GM18508 (cell line): ENCODE data around the gene TSC1.

Source experiments
- ATAC-seq: cut with Tn5 transposase; IDR thresholded peaks from one replicate; pipeline ENCODE4 v1.9.1; 2021; ENCODE audit warnings: moderate number of reproducible peaks; ENCODE audit not compliant: insufficient read depth, unreplicated experiment

Gene TSC1

GRCh38 chr9:132894862-132895835, 49.3 kb downstream of the TSC1 start:
- no peak for ATAC-seq

GRCh38 chr9:132894346-132894745, 50.1 kb downstream of the TSC1 start:
- ATAC-seq = no peak

- ATAC-seq = no peak
These were observed 52.0 kb downstream of the TSC1 start for GRCh38 chr9:132892400-132892799.

- no peak for ATAC-seq
These were observed 56.3 kb downstream of the TSC1 start for GRCh38 chr9:132888151-132888550.

- ATAC-seq = no peak
These were observed 57.0 kb downstream of the TSC1 start for GRCh38 chr9:132887181-132888120.

GRCh38 chr9:132886334-132886725, 58.1 kb downstream of the TSC1 start:
- no peak for ATAC-seq

- ATAC-seq = no peak
These were observed 58.6 kb downstream of the TSC1 start for GRCh38 chr9:132885720-132886333.

- ATAC-seq = no peak
These were observed 60.8 kb downstream of the TSC1 start for GRCh38 chr9:132883349-132884294.

- ATAC-seq = no peak
These were observed 61.8 kb downstream of the TSC1 start for GRCh38 chr9:132882616-132883015.

GRCh38 chr9:132881826-132882225, 62.6 kb downstream of the TSC1 start:
- no peak for ATAC-seq

GRCh38 chr9:132880324-132880661, 64.1 kb downstream of the TSC1 start:
- no peak for ATAC-seq

GRCh38 chr9:132879457-132880323, 64.7 kb downstream of the TSC1 start:
- no peak for ATAC-seq

- no peak for ATAC-seq
These were observed 65.5 kb downstream of the TSC1 start, which contains the start of gene SPACA9 for GRCh38 chr9:132878695-132879456. TSS of gene SPACA9 (plus strand) at chr9:132878898. CDS start at chr9:132883948, 5,050 bp downstream.

- no peak for ATAC-seq
These were observed 66.4 kb downstream of the TSC1 start, which contains the start of gene AK8 for GRCh38 chr9:132877824-132878694. TSS of gene AK8 (minus strand) at chr9:132878284. CDS start at chr9:132878255, 29 bp downstream.

- ATAC-seq = no peak
These were observed 67.0 kb downstream of the TSC1 start for GRCh38 chr9:132877458-132877823.

- no peak for ATAC-seq
These were observed 67.6 kb downstream of the TSC1 start for GRCh38 chr9:132876849-132877248.

- no peak for ATAC-seq
These were observed 69.3 kb downstream of the TSC1 start for GRCh38 chr9:132875159-132875558.
